Prostate gland (tissue), 2 donors: ENCODE data around the gene KCNRG.

ENCODE experiments used
- CTCF ChIP-seq, 4 experiments: fragments of 200-600 bp in 2 of 4; fragments of 450-650 bp in 2 of 4; sonication (generic) in 2 of 4; IDR thresholded peaks; 1 replicate in 3 of 4; 2 replicates in 1 of 4; pipeline ENCODE4 v1.5.1; 2016 to 2019; ENCODE audit warnings: antibody characterized with exemption in 4 of 4, mild to moderate bottlenecking in 2 of 4, moderate library complexity in 2 of 4
- POLR2A ChIP-seq: fragments of 450-650 bp; IDR thresholded peaks from one replicate; pipeline ENCODE4 v1.6.1; 2016; ENCODE audit warnings: antibody characterized with exemption, mild to moderate bottlenecking
- POLR2AphosphoS5 ChIP-seq: sonication (generic); formaldehyde crosslinking; IDR thresholded peaks from one replicate; pipeline ENCODE4 v1.6.1; 2017; ENCODE audit warnings: antibody characterized with exemption

- TF ChIP-seq CTCF (IDR thresholded peaks at IDR 0.05) (no peak), POLR2A (no peak), POLR2AphosphoS5 (no peak)
Observed at GRCh38 chr13:49980266-49980665, 35.0 kb upstream of the KCNRG start.
